NCI-H2196 treated with DMSO at 0.1 percent for 48 hours (cell line): Measurements from ENCODE around the gene CDK12.
"Not testable (repeated sequence)": the region's sequence is repeated elsewhere in the genome, so short reads cannot be mapped to it uniquely, and the experiment has no call there.

ENCODE experiments used
- DNase-seq: peaks from one replicate; lab custom pipeline; 2025; ENCODE audit not compliant: unreplicated experiment; lab: John Stamatoyannopoulos, UW

Gene CDK12

GRCh38 chr17:39496921-39497320, 35.6 kb downstream of the CDK12 start:
- DNase-seq, result not testable (repeated sequence)

GRCh38 chr17:39507511-39507910, 46.2 kb downstream of the CDK12 start:
- no peak for DNase-seq

- DNase-seq, result no peak
These were observed 47.7 kb downstream of the CDK12 start for GRCh38 chr17:39508987-39509386.

GRCh38 chr17:39513309-39513708, 52.0 kb downstream of the CDK12 start:
- DNase-seq, result no peak

- DNase-seq, result no peak
These were observed 52.6 kb downstream of the CDK12 start for GRCh38 chr17:39513915-39514314.

- no peak for DNase-seq
These were observed 55.9 kb downstream of the CDK12 start for GRCh38 chr17:39517224-39517623.

- no peak for DNase-seq
These were observed 64.7 kb downstream of the CDK12 start for GRCh38 chr17:39525801-39526506.

GRCh38 chr17:39527220-39527813, 66.0 kb downstream of the CDK12 start:
- DNase-seq, result no peak

GRCh38 chr17:39529455-39529854, 68.2 kb downstream of the CDK12 start:
- DNase-seq, result no peak

GRCh38 chr17:39530513-39530912, 69.2 kb downstream of the CDK12 start:
- no peak for DNase-seq

GRCh38 chr17:39531252-39531651, 70.0 kb downstream of the CDK12 start:
- no peak for DNase-seq

GRCh38 chr17:39533891-39534290, 72.6 kb downstream of the CDK12 start:
- no peak for DNase-seq

GRCh38 chr17:39534768-39535405, 73.6 kb downstream of the CDK12 start:
- no peak for DNase-seq

GRCh38 chr17:39536468-39536867, 75.2 kb downstream of the CDK12 start:
- no peak for DNase-seq

GRCh38 chr17:39537364-39537763, 76.1 kb downstream of the CDK12 start:
- DNase-seq, result not testable (repeated sequence)

- DNase-seq, result no peak
These were observed 77.6 kb downstream of the CDK12 start for GRCh38 chr17:39538866-39539265.

GRCh38 chr17:39540611-39541010, 79.3 kb downstream of the CDK12 start:
- DNase-seq, result no peak

GRCh38 chr17:39541652-39542051, 80.4 kb downstream of the CDK12 start:
- DNase-seq, result no peak

GRCh38 chr17:39543176-39543575, 81.9 kb downstream of the CDK12 start:
- DNase-seq, result no peak

- DNase-seq, result no peak
These were observed 82.4 kb downstream of the CDK12 start for GRCh38 chr17:39543664-39544063.

GRCh38 chr17:39544361-39544760, 83.1 kb downstream of the CDK12 start:
- not testable (repeated sequence) for DNase-seq

GRCh38 chr17:39547713-39548478, 86.6 kb downstream of the CDK12 start:
- peak; percentile 17 for DNase-seq
